Prostate gland (tissue), 2 donors: Measurements from ENCODE around the gene GPR83. TPM values are rescaled to one million over a fixed set of nuclear protein-coding genes. Genes with fewer than 3 reads are reported as not detected.
"Not testable (repeated sequence)": the region's sequence is repeated elsewhere in the genome, so short reads cannot be mapped to it uniquely, and the experiment has no call there.

Experiments used
- DNase-seq: peaks from one replicate; pipeline ENCODE4 v3.0.0-alpha.2; 2019; ENCODE audit warnings: low spot score
- H3K27ac ChIP-seq, 2 donors: fragments of 200-600 bp; sonication (generic); 2 replicates each; pipeline ENCODE4 v1.5.1; 2017 to 2019
- H3K27me3 ChIP-seq: fragments of 200-600 bp; sonication (generic); replicated peaks from 2 replicates; pipeline ENCODE4 v1.5.1; 2019; ENCODE audit not compliant: insufficient read depth
- H3K36me3 ChIP-seq, 2 donors: fragments of 200-600 bp; sonication (generic); 1 replicate in 1 of 2; 2 replicates in 1 of 2; pipeline versions ENCODE4 v1.5.1 to v1.8.1; 2017 to 2019
- H3K4me1 ChIP-seq: fragments of 200-600 bp; sonication (generic); replicated peaks from 2 replicates; pipeline ENCODE4 v1.5.1; 2019
- H3K4me3 ChIP-seq, 2 donors: fragments of 200-600 bp; sonication (generic); 2 replicates each; pipeline ENCODE4 v1.5.1; 2017 to 2019
- H3K9me3 ChIP-seq: fragments of 200-600 bp; sonication (generic); 2 replicates; pipeline ENCODE4 v1.5.1; 2017
- POLR2A ChIP-seq: fragments of 450-650 bp; IDR thresholded peaks from one replicate; pipeline ENCODE4 v1.6.1; 2016; ENCODE audit warnings: antibody characterized with exemption, mild to moderate bottlenecking
- POLR2AphosphoS5 ChIP-seq: sonication (generic); formaldehyde crosslinking; IDR thresholded peaks from one replicate; pipeline ENCODE4 v1.6.1; 2017; ENCODE audit warnings: antibody characterized with exemption
- WGBS: methylation state at CpG from one replicate; pipeline ENCODE4 v1.1.5; 2018; 5-methylcytosine and 5-hydroxymethylcytosine counted together
- intact Hi-C: fragments of 100-400 bp; cut with DNase I; formaldehyde crosslinking; loops from one replicate; pipeline ENCODE4 v1.14.2; 2022
- total RNA-seq, 2 donors: library from RNA; depleted of rRNA; stranded (reverse); fragments of >200 nt; gene quantifications; one replicate each; pipeline ENCODE4 v1.1.0, GENCODE V29; 2016
- TF ChIP-seq, protein P1 (sequence below), 4 experiments: fragments of 200-600 bp in 2 of 4; fragments of 450-650 bp in 2 of 4; sonication (generic) in 2 of 4; IDR thresholded peaks; 1 replicate in 3 of 4; 2 replicates in 1 of 4; pipeline ENCODE4 v1.5.1; 2016 to 2019; ENCODE audit warnings: antibody characterized with exemption in 4 of 4, mild to moderate bottlenecking in 2 of 4, moderate library complexity in 2 of 4

GPR83 gene
- total RNA-seq, 2 donors from 2014 or later, result not detected

DNA sequence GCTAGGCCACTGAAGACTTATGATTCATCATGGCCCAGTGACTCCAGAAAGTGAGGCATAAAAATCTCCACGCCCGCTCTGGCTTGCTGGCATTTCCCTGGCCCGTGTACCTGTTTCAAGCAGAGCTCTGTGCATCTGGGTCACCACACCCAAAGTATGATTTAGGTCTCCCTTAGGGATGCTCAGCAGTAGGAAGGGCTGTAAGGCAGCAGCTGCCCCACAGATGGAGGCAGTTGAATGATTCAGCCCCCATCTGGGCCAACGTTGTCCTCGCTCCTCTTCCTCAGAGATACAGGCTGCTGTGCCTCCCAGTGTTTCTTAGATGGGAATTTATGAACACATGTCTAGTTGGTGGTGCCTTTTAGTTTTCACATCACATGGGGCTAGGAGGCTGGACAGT lies 21.6 kb downstream of the GPR83 start:
- Histone ChIP-seq H3K9me3 (no peaks in the 10 kb centered on the region), H3K4me3 (no peak overlapping the region), H3K27me3 (no peaks in the 10 kb centered on the region), H3K27ac (no peak overlapping the region), H3K36me3 (no peaks in the 10 kb centered on the region), H3K4me1 (no peaks in the 10 kb centered on the region)
- DNase-seq, result no peak
- WGBS, result 94% methylated on average over 5 of the region's 5 CpGs
- intact Hi-C loops, result no loop called here
- TF ChIP-seq POLR2AphosphoS5 (no peak), POLR2A (no peak)
- TF ChIP-seq, protein P1, sequence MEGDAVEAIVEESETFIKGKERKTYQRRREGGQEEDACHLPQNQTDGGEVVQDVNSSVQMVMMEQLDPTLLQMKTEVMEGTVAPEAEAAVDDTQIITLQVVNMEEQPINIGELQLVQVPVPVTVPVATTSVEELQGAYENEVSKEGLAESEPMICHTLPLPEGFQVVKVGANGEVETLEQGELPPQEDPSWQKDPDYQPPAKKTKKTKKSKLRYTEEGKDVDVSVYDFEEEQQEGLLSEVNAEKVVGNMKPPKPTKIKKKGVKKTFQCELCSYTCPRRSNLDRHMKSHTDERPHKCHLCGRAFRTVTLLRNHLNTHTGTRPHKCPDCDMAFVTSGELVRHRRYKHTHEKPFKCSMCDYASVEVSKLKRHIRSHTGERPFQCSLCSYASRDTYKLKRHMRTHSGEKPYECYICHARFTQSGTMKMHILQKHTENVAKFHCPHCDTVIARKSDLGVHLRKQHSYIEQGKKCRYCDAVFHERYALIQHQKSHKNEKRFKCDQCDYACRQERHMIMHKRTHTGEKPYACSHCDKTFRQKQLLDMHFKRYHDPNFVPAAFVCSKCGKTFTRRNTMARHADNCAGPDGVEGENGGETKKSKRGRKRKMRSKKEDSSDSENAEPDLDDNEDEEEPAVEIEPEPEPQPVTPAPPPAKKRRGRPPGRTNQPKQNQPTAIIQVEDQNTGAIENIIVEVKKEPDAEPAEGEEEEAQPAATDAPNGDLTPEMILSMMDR (IDR thresholded peaks at IDR 0.05), result no peak

DNA sequence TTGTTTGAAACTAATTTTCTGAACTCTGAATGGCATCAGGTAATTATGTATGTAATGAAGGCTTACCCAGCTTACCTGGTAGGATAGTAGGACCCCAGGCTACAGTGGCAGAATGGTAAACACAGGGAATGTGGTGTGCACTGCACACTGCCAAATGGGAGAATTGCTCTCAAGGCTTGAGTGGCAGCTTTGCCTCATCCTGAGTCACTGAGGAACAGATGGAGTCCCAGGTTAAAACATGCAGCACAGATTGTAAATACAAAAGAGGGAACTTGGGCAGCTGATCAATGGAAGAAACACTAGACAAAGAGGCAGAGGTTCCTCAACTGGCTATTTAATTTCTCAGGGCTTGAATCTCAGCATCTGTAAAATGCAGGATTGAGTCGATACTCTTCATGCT lies 24.4 kb downstream of the GPR83 start:
- no peak overlapping the region for H3K4me3 ChIP-seq
- DNase-seq, result no peak
- no peaks in the 10 kb centered on the region for H3K27me3 ChIP-seq
- WGBS, result 79% methylated on average over 1 of the region's 1 CpG
- TF ChIP-seq POLR2A, result no peak
- TF ChIP-seq, protein P1 (IDR thresholded peaks at IDR 0.05), result no peak
- TF ChIP-seq POLR2AphosphoS5, result no peak
- intact Hi-C loops, result no loop called here
- no peaks in the 10 kb centered on the region for H3K9me3 ChIP-seq
- H3K36me3 ChIP-seq, result no peaks in the 10 kb centered on the region
- no peak overlapping the region for H3K27ac ChIP-seq
- H3K4me1 ChIP-seq, result no peaks in the 10 kb centered on the region

DNA sequence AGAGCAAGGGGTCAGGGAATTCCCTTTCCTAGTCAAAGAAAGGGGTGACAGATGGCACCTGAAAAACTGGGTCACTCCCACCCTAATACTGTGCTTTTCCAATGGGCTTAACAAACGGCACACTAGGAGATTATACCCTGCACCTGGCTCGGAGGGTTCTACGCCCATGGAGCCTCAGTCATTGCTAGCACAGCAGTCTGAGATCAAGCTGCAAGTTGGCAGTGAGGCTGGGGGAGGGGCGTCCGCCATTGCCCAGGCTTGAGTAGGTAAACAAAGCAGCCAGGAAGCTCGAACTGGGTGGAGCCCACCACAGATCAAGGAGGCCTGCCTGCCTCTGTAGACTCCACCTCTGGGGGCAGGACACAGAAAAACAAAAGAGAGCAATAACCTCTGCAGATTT lies 30.6 kb downstream of the GPR83 start:
- H3K9me3 ChIP-seq, H3K4me1 ChIP-seq, H3K36me3 ChIP-seq, intact Hi-C loops, H3K27ac ChIP-seq, H3K27me3 ChIP-seq, H3K4me3 ChIP-seq, DNase-seq: not testable (repeated sequence)
- 52% methylated on average over 6 of the region's 6 CpGs for WGBS

DNA sequence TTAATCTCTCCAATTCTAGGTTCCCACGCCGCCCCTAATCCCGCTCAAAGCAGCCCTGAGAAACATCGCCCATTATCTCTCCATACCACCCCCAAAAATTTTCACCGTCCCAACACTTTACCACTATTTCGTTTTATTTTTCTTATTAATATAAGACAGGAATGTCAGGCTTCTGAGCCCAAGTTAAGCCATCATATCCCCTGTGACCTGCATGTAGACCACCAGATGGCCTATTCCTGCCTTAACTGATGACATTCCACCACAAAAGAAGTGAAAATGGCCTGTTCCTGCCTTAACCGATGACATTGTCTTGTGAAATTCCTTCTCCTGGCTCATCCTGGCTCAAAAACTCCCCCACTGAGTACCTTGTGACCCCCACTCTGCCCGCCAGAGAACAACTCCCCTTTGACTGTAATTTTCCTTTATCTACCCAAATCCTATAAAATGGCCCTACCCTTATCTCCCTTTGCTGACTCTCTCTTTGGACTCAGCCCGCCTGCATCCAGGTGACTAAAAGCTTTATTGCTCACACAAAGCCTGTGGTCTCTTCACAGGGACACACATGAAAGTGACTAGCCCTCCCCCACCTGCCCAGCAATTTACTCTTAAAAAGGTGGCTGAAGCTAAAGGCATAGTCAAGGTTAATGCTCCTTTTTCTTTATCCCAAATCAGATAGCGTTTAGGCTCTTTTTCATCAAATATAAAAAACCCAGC lies 50.2 kb downstream of the GPR83 start:
- intact Hi-C loops, H3K27ac ChIP-seq: not testable (repeated sequence)
- WGBS, result 69% methylated on average over 10 of the region's 10 CpGs

DNA sequence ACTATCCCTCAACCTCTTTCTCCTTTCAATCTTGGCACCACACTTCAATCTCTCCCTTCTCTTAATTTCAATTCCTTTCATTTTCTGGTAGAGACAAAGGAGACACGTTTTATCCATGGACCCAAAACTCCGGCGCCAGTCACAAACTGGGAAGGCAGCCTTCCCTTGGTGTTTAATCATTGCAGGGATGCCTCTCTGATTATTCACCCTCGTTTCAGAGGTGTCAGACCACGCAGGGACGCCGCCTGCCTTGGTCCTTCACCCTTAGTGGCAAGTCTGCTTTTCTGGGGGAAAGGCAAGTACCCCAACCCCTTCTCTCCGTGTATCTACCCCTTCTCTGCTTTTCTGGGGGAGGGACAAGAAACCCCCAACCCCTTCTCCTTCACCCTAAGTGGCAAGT lies 54.9 kb downstream of the GPR83 start:
- intact Hi-C loops, H3K27me3 ChIP-seq, H3K27ac ChIP-seq, H3K9me3 ChIP-seq, H3K4me1 ChIP-seq, H3K36me3 ChIP-seq, DNase-seq, H3K4me3 ChIP-seq: not testable (repeated sequence)
- WGBS, result 87% methylated on average over 8 of the region's 8 CpGs

More for the DNA sequence above, 50.2 kb downstream of the GPR83 start:
- H3K9me3 ChIP-seq, DNase-seq, H3K27me3 ChIP-seq, H3K36me3 ChIP-seq, H3K4me1 ChIP-seq, H3K4me3 ChIP-seq: not testable (repeated sequence)

DNA sequence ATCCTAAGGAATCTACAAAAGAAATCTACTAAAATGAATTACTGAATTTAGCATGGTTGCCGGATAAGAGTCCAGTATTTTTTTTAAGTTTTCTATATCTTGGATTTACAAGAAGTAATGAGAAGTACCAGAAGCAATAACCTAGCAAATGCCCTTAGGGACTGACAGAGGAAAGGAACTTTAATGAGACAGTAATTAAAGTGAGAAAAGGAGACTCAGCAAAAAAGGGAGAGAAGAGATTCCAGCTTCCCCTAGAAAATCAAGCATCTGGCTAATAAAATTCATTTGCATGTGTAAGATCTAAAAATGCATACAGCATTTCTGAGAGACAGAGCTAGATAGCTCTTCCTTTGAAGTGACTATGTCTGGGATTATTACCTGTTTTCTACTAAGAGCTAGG lies 57.7 kb downstream of the GPR83 start:
- Histone ChIP-seq H3K27me3 (no peaks in the 10 kb centered on the region), H3K27ac (no peak overlapping the region), H3K9me3 (no peaks in the 10 kb centered on the region), H3K36me3 (no peaks in the 10 kb centered on the region), H3K4me1 (no peaks in the 10 kb centered on the region), H3K4me3 (no peak overlapping the region)
- intact Hi-C loops, result no loop called here
- 34% methylated on average over 1 of the region's 1 CpG for WGBS
- DNase-seq, result no peak
- no peak for TF ChIP-seq POLR2A
- TF ChIP-seq, protein P1 (IDR thresholded peaks at IDR 0.05), result no peak
- no peak for TF ChIP-seq POLR2AphosphoS5
